Measurements from ENCODE around the gene OPCML. TPM values are rescaled to one million over a fixed set of nuclear protein-coding genes. Genes with fewer than 3 reads are reported as not detected.

The OPCML gene
- total RNA-seq, 2 donors from 2014 or later, result not detected

DNA sequence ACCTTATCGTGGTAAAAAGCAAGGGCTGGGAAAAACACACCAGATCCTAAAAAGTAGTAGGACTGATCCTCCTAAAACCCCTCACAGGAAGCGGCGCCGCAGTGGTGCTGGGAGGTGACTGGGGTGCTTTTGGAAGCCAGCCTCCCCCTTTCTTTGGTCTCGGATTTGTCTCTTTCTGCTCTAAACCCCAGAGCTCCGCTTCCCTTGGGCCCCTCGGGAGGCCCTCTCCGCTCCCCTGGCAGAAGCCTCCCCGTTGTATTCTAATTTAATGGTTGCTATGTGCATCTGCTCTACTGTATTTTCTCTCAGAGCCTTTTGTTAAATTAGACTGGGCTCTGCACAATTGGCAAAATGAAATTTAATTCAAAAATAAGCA is 587.7 kb downstream of the OPCML start:
- ATAC-seq (no peak), DNase-seq (no peak)
- H3K36me3 Mint-ChIP-seq (ENCODE audit: low read depth), result no peaks in the 10 kb centered on the region
- H3K4me3 Mint-ChIP-seq, result peak overlapping the region; percentile 39
- no peak overlapping the region for H3K27ac Mint-ChIP-seq
- H3K9me3 ChIP-seq (ENCODE audit: control insufficient read depth, low read length, poor library complexity, severe bottlenecking), result no peaks in the 10 kb centered on the region
- H3K27me3 Mint-ChIP-seq, result peaks cover 66% of the 10 kb centered on the region
- peaks cover 5% of the 10 kb centered on the region for H3K4me1 Mint-ChIP-seq

GRCh38 chr11:132943706-132944568 is 588.4 kb downstream of the OPCML start:
- Mint-ChIP-seq H3K36me3 (ENCODE audit: low read depth) (no peaks in the 10 kb centered on the region), H3K27me3 (peaks cover 63% of the 10 kb centered on the region), H3K27ac (no peak overlapping the region), H3K4me3 (peak overlapping the region; percentile 45), H3K4me1 (peaks cover 5% of the 10 kb centered on the region)
- ATAC-seq, result no peak
- DNase-seq, result no peak
- no peaks in the 10 kb centered on the region for H3K9me3 ChIP-seq (ENCODE audit: control insufficient read depth, low read length, poor library complexity, severe bottlenecking)

GRCh38 chr11:132943357-132943705 is 589.0 kb downstream of the OPCML start:
- Mint-ChIP-seq H3K4me1 (peaks cover 5% of the 10 kb centered on the region), H3K27me3 (peaks cover 57% of the 10 kb centered on the region), H3K36me3 (ENCODE audit: low read depth) (no peaks in the 10 kb centered on the region), H3K4me3 (peak overlapping the region; percentile 58), H3K27ac (no peak overlapping the region)
- DNase-seq (no peak), ATAC-seq (no peak)
- no peaks in the 10 kb centered on the region for H3K9me3 ChIP-seq (ENCODE audit: control insufficient read depth, low read length, poor library complexity, severe bottlenecking)

DNA sequence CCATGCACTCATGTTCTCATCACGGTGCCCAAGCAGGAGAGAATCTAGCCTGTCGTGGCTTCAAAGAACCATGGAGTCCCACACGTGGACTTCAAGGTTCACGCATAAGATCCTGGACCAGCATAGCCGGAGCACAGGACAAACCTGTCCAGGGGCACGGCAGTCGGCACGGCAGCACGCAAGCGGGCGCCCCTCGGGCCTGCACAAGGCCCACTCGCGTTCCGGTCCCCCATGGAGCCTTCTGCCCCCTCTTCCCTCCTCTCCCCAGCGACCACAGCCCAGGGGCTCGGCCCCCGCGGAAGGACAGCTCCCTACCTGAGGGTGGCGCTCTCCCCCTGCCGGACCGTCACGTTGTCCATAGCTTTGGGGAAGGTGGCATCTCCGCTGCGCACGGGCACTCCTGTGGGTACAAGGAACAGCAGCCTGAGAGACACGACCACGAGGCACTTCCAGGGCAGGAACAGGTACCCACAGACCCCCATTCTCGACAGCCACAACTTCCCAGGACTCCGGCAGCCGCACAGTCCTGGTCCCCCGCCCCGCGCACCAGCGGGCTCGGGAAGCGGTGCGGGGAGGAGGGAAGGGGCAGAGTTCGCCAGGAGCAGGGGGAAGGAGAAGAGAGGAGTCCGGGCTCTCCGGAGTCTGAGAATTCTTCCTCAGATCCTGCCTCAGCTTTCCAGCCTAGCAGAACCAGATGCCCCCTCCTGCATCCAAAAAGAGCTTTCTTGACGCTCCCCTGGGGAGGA is 589.5 kb downstream of the OPCML start:
- peaks cover 52% of the 10 kb centered on the region for H3K27me3 Mint-ChIP-seq

GRCh38 chr11:132941761-132942160 is 590.5 kb downstream of the OPCML start:
- Mint-ChIP-seq H3K27ac (no peak overlapping the region), H3K4me3 (no peak overlapping the region), H3K4me1 (peaks cover 5% of the 10 kb centered on the region), H3K27me3 (peaks cover 46% of the 10 kb centered on the region), H3K36me3 (ENCODE audit: low read depth) (no peaks in the 10 kb centered on the region)
- DNase-seq (no peak), ATAC-seq (no peak)
- no peaks in the 10 kb centered on the region for H3K9me3 ChIP-seq (ENCODE audit: control insufficient read depth, low read length, poor library complexity, severe bottlenecking)

More for the DNA sequence above, 589.5 kb downstream of the OPCML start:
- DNase-seq, result no peak
- Mint-ChIP-seq H3K36me3 (ENCODE audit: low read depth) (no peaks in the 10 kb centered on the region), H3K27ac (no peak overlapping the region), H3K4me1 (peaks cover 5% of the 10 kb centered on the region), H3K4me3 (peak overlapping the region; percentile 58)
- no peaks in the 10 kb centered on the region for H3K9me3 ChIP-seq (ENCODE audit: control insufficient read depth, low read length, poor library complexity, severe bottlenecking)
- no peak for ATAC-seq

- H3K27ac Mint-ChIP-seq, result no peak overlapping the region
- H3K27me3 Mint-ChIP-seq, result peaks cover 43% of the 10 kb centered on the region
- no peaks in the 10 kb centered on the region for H3K9me3 ChIP-seq (ENCODE audit: control insufficient read depth, low read length, poor library complexity, severe bottlenecking)
- DNase-seq (no peak), ATAC-seq (no peak)
- H3K4me3 Mint-ChIP-seq, result no peak overlapping the region
- H3K36me3 Mint-ChIP-seq (ENCODE audit: low read depth), result no peaks in the 10 kb centered on the region
- peaks cover 5% of the 10 kb centered on the region for H3K4me1 Mint-ChIP-seq
These were observed 591.2 kb downstream of the OPCML start for GRCh38 chr11:132941024-132941646.

- no peak for ATAC-seq
These were observed 595.3 kb downstream of the OPCML start for GRCh38 chr11:132937016-132937415.

DNA sequence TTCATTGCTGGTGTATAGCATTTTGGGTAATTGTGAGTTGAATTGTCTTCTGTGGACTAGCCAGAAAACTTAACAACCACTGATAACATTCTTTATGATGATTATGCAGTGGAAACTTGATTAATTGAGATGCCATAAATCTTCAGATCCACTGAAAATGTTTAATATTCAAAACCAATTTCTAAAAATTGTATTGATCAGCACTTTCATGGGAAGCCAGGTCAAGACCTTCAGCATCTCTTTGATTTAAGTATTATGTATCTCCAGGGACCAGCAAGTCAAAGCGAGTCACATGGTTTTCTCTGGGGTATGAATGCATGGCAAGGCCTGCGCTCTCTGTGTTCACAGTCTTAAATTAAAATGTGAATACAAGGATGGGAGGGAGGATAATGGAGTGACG is 596.9 kb downstream of the OPCML start:
- DNase-seq, result no peak
- peaks cover 22% of the 10 kb centered on the region for H3K27me3 Mint-ChIP-seq
- no peak overlapping the region for H3K4me3 Mint-ChIP-seq
- ATAC-seq, result no peak
- no peak overlapping the region for H3K27ac Mint-ChIP-seq
- no peaks in the 10 kb centered on the region for H3K9me3 ChIP-seq (ENCODE audit: control insufficient read depth, low read length, poor library complexity, severe bottlenecking)
- no peaks in the 10 kb centered on the region for H3K4me1 Mint-ChIP-seq
- H3K36me3 Mint-ChIP-seq (ENCODE audit: low read depth), result peaks cover 3% of the 10 kb centered on the region

More at GRCh38 chr11:132937016-132937415, 595.3 kb downstream of the OPCML start:
- no peaks in the 10 kb centered on the region for H3K9me3 ChIP-seq (ENCODE audit: control insufficient read depth, low read length, poor library complexity, severe bottlenecking)
- Mint-ChIP-seq H3K27me3 (peaks cover 34% of the 10 kb centered on the region), H3K4me1 (no peaks in the 10 kb centered on the region), H3K27ac (no peak overlapping the region), H3K4me3 (no peak overlapping the region), H3K36me3 (ENCODE audit: low read depth) (peaks cover 3% of the 10 kb centered on the region)
- DNase-seq, result no peak

DNA sequence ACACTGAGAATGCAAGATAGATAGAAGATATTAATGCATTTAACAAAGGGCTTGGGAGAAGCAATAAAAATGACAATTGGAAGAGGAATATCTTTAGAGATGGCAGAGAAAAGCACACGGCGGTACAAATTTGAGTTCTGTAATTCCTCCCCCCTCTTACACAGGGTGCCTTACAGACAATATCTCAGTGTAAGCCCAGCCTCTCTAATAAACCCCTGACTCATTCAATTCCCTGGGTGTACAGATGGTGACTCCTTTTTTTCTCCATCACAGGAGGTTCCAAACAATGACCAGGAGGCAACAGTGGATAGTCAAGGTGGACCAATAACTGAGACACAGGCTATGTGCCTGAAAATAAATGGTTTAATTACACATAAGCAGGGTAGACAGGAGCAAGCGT is 598.6 kb downstream of the OPCML start:
- no peaks in the 10 kb centered on the region for H3K9me3 ChIP-seq (ENCODE audit: control insufficient read depth, low read length, poor library complexity, severe bottlenecking)
- Mint-ChIP-seq H3K36me3 (ENCODE audit: low read depth) (peaks cover 6% of the 10 kb centered on the region), H3K27me3 (peaks cover 22% of the 10 kb centered on the region), H3K27ac (no peak overlapping the region), H3K4me3 (no peak overlapping the region), H3K4me1 (no peaks in the 10 kb centered on the region)
- DNase-seq, result no peak
- no peak for ATAC-seq

- H3K27me3 Mint-ChIP-seq, result peaks cover 22% of the 10 kb centered on the region
- ATAC-seq, result no peak
- DNase-seq, result no peak
- no peaks in the 10 kb centered on the region for H3K9me3 ChIP-seq (ENCODE audit: control insufficient read depth, low read length, poor library complexity, severe bottlenecking)
- H3K4me3 Mint-ChIP-seq, result no peak overlapping the region
- H3K36me3 Mint-ChIP-seq (ENCODE audit: low read depth), result peaks cover 3% of the 10 kb centered on the region
- H3K4me1 Mint-ChIP-seq, result no peaks in the 10 kb centered on the region
- H3K27ac Mint-ChIP-seq, result no peak overlapping the region
These were observed 606.4 kb downstream of the OPCML start for GRCh38 chr11:132925825-132926469.

DNA sequence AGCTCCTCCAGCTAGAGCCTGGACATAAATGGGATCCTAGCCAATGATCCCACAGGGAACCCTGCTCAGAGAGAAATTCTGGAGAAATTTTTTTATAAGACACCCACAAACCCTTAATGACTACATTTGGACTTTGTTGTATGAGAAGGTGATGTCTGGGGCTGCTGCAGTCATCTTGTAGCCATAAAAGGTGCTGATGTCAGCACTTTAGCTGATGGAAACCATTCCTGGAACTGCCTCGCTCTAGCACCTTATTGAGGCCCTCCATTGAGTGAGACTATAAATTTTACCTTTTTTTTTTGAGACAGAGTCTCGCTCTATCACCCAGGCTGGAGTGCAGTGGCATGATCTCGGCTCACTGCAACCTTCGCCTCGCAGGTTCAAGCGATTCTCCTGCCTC is 610.7 kb downstream of the OPCML start:
- no peaks in the 10 kb centered on the region for H3K4me1 Mint-ChIP-seq
- no peaks in the 10 kb centered on the region for H3K9me3 ChIP-seq (ENCODE audit: control insufficient read depth, low read length, poor library complexity, severe bottlenecking)
- no peak overlapping the region for H3K27ac Mint-ChIP-seq
- H3K4me3 Mint-ChIP-seq, result no peak overlapping the region
- H3K27me3 Mint-ChIP-seq, result peaks cover 30% of the 10 kb centered on the region
- H3K36me3 Mint-ChIP-seq (ENCODE audit: low read depth), result no peaks in the 10 kb centered on the region
- no peak for ATAC-seq
- DNase-seq, result no peak

- H3K27me3 Mint-ChIP-seq, result peaks cover 22% of the 10 kb centered on the region
- no peaks in the 10 kb centered on the region for H3K9me3 ChIP-seq (ENCODE audit: control insufficient read depth, low read length, poor library complexity, severe bottlenecking)
- H3K27ac Mint-ChIP-seq, result no peak overlapping the region
- H3K4me1 Mint-ChIP-seq, result no peaks in the 10 kb centered on the region
- H3K36me3 Mint-ChIP-seq (ENCODE audit: low read depth), result no peaks in the 10 kb centered on the region
- no peak overlapping the region for H3K4me3 Mint-ChIP-seq
- DNase-seq (no peak), ATAC-seq (no peak)
These were observed 611.7 kb downstream of the OPCML start for GRCh38 chr11:132920451-132921096.
